SKM-1 (cell line): Measurements from ENCODE around the gene KAT2A.

ENCODE experiments used
- DNase-seq: peaks from one replicate; lab custom pipeline; 2025; ENCODE audit not compliant: unreplicated experiment; lab: John Stamatoyannopoulos, UW

Gene KAT2A

GRCh38 chr17:42135664-42136653, 14.8 kb upstream of the KAT2A start:
- DNase-seq: peak; percentile 26

GRCh38 chr17:42135151-42135550, 14.0 kb upstream of the KAT2A start:
- DNase-seq: no peak

- no peak for DNase-seq
Measured at GRCh38 chr17:42133461-42134041, 12.4 kb upstream of the KAT2A start.

- DNase-seq: peak; percentile 23
Measured at GRCh38 chr17:42132941-42133340, 11.8 kb upstream of the KAT2A start.

- DNase-seq: no peak
Measured at GRCh38 chr17:42131981-42132432, 10.8 kb upstream of the KAT2A start.

- DNase-seq: no peak
Measured at GRCh38 chr17:42131232-42131631, 10.1 kb upstream of the KAT2A start.

- no peak for DNase-seq
Measured at GRCh38 chr17:42130310-42130936, 9.3 kb upstream of the KAT2A start.

GRCh38 chr17:42129109-42129837, 8.1 kb upstream of the KAT2A start:
- no peak for DNase-seq

GRCh38 chr17:42127414-42127813, 6.2 kb upstream of the KAT2A start:
- DNase-seq: no peak

GRCh38 chr17:42126836-42127235, 5.7 kb upstream of the KAT2A start:
- no peak for DNase-seq

GRCh38 chr17:42125565-42125964, 4.4 kb upstream of the KAT2A start:
- no peak for DNase-seq

- DNase-seq: no peak
Measured at GRCh38 chr17:42124256-42124655, 3.1 kb upstream of the KAT2A start.

GRCh38 chr17:42122371-42123303, 1.5 kb upstream of the KAT2A start, which contains the start of gene HSPB9:
Gene HSPB9, plus strand, starts transcription at chr17:42122804. Its CDS starts 47 bp downstream, at chr17:42122851.
- DNase-seq: no peak

- DNase-seq: no peak
Measured at GRCh38 chr17:42120161-42120769, 902 bp downstream of the KAT2A start.

- no peak for DNase-seq
Measured at GRCh38 chr17:42119301-42119700, 1.9 kb downstream of the KAT2A start.

- DNase-seq: peak; percentile 12
Measured at GRCh38 chr17:42118545-42118944, 2.6 kb downstream of the KAT2A start.

GRCh38 chr17:42118126-42118510, 3.0 kb downstream of the KAT2A start:
- DNase-seq: no peak

- DNase-seq: no peak
Measured at GRCh38 chr17:42117397-42118125, 3.6 kb downstream of the KAT2A start.
